NK-92 (cell line): Measurements from ENCODE around the gene IMPG1.
"Not testable (repeated sequence)": the region's sequence is repeated elsewhere in the genome, so short reads cannot be mapped to it uniquely, and the experiment has no call there.

Experiments
- DNase-seq: peaks from one replicate; lab custom pipeline; 2025; ENCODE audit not compliant: unreplicated experiment; lab: John Stamatoyannopoulos, UW

Gene IMPG1

GRCh38 chr6:75963569-75963968, 108.9 kb downstream of the IMPG1 start:
- no peak for DNase-seq

- no peak for DNase-seq
Measured at GRCh38 chr6:75952128-75952527, 120.3 kb downstream of the IMPG1 start.

DNA sequence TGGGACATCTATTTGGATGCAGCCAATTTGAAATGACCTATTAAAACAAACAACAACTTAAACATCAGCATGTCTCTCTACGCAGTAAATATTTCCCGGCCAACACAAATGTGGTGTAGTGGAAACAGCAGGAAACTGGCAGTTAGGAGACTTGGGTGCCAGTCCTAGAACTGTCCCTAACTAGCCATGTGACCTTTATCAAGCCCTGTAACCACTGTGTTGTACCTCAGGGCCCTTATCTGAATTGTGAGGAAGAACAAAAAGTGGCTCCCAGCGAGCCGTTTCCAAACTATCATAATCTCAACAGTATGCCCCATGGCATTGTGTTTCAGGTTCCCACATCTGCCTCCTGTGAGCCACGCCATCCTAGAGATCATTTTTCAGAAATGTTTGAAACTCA, 124.5 kb downstream of the IMPG1 start:
- DNase-seq = no peak

DNA sequence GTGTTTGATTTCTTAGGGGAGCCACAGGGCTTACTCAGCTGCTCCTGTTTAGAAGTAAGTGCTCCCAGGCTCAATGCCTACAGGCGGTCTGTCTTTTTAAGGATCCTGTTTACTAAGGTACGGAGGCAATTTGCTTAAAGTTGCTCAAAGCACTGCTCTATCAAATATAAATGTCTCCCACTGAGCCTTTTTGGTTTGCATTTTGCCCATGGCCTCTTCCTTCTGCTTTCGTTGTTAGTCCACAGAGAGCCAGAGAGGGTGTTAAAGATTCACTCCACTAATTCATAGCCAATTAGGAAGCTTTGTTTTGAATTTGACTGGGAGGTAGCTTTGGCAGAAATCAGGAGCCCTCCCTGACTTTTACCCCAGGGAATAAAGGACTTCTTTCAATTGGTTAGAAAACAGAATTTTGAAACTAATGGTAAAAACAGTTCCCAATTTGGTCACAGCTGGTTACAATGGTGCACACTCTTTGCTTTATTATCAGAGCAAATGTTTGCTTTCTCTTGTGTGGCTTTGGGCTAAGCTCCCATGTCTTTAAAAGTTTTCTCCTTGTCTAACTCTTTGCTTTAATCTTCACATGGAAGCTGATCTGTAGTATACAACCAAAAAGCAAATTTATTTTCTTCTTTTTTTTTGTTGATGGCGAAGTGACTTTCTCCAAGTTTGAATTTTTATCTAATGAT, 126.2 kb downstream of the IMPG1 start:
- no peak for DNase-seq

DNA sequence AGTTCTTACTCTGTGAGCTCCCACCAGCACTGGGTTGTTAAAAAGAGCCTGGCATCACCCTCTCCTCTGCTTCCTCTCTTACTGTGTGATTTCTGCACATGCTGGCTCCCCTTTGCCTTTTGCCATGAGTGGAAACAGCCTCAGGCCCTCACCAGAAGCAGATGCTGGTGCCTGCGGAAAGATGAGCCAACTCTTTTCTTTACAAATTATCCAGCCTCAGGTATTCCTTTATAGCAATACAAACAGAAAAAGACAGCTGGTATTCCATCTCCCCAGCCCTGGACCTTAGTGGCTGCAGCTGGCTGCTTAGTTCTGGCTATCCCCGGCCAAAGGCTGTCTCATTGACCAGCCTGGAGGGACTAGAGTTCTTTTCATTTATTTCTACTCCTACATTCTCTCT, 129.1 kb downstream of the IMPG1 start:
- DNase-seq = no peak

GRCh38 chr6:75941509-75941908, 131.0 kb downstream of the IMPG1 start:
- DNase-seq = no peak

DNA sequence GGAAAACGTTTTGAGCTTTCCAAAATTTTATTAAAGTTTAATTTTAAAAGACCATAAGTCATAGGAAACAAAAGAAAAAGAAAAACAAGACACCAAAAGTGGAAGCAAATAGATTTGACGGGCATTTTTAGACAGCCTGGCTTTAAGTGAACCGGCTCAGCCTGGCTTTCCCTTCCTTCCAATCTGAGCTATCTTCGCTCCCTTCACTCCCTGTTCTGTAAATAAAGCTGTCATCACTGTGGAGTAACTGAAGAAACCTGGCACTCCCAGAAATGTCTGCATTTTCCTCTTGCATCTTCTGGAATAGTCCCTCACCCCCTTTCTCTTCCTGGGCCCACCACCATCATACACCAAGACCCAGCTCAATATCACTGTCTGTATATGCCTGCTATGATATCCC, 131.9 kb downstream of the IMPG1 start:
- DNase-seq = no peak

DNA sequence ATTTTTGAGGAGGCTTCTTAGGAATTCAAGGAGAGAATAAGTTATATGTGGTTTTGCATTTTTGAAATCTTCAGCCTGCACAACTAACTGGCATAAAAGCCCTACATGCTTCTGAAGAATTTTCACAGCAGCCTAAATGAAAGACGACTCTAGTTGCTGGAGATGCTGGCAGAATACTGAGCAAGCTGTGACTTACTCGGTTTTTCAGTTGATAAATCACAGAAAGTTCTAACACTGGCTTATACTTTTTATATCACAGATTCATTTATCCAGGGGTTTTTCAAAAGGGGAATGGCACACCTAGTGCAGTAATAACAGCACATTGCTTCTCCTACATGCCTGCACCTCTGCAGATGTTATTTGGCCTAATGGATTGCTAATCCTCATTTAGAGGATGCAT, 134.6 kb downstream of the IMPG1 start:
- no peak for DNase-seq

GRCh38 chr6:75936682-75937081, 135.8 kb downstream of the IMPG1 start:
- no peak for DNase-seq

GRCh38 chr6:75935473-75935793, 137.0 kb downstream of the IMPG1 start:
- DNase-seq = no peak

GRCh38 chr6:75934643-75935472, 137.6 kb downstream of the IMPG1 start:
- DNase-seq = no peak

GRCh38 chr6:75933387-75933975, 139.0 kb downstream of the IMPG1 start:
- no peak for DNase-seq

GRCh38 chr6:75932067-75932466, 140.4 kb downstream of the IMPG1 start:
- no peak for DNase-seq

DNA sequence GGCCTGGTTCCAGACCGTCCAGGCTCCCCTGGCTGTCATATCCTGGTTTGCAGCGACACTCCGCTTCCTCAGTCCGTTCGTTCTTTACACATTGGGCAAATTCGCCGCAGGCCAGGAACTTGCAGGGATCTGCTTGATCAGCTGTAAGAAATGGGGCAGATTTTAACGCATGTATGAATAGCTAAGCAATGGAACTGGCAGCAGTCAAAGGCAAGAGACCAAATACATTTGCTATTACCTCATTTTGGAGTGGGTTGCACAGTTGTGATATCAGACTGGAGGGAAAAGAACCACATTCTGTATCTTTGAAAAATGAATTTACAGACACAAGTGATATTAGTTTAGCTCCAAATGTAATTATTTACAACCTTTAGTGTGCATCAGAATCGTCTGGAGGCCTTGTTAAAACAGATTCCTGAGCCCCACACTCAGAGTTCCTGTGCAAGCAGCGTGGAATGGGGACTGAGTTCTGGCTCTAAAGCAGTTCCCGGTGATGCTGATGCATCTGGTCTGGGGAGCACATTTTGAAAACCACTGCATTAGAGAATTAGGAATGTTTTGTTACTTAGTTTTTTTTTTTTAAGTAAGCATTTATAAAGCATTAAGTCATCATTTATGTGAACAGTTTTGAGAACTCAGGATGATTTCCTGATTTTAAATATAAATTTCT, 141.3 kb downstream of the IMPG1 start:
- no peak for DNase-seq

DNA sequence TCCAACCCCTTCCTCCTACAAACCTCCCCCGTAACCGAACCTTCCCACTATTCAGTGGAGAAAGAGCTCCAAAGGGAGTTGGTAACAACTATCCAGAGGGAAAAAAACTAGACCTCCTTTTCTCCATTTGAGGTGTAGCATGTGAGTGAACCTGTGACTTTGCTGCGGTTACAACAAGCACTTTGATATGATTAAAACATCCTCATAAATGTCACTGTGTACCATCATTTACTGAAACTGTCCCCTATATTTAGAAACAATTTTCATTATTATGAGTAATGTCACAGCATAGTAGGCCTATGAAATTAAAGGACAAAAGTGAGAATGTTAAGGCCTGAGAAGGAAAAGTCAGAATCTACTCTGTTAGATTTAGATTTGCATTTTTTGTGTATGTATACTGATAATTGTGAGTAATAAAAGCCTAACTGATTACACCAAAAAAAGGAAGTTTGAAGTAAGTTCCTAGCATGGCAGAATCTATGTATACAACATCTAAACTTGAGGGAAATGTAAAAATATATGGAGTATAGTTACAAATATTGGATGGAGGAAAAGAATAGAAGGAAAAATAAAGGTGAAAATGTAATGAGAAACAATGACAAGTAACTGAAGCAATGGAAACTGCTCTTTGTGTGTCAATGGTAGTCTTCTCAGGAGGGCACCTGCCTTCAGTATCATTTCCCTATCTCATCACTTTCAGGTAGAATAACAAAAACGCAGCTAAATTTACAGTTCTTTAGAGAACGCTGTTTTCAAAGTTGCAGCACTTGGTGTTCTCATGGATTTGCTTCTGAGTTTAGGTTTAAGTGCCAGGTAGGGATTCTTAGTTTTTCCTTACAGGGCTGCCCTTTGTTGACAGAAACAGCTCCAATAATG, 145.9 kb downstream of the IMPG1 start:
- DNase-seq = no peak

GRCh38 chr6:75922226-75922625, 150.2 kb downstream of the IMPG1 start:
- DNase-seq = no peak

DNA sequence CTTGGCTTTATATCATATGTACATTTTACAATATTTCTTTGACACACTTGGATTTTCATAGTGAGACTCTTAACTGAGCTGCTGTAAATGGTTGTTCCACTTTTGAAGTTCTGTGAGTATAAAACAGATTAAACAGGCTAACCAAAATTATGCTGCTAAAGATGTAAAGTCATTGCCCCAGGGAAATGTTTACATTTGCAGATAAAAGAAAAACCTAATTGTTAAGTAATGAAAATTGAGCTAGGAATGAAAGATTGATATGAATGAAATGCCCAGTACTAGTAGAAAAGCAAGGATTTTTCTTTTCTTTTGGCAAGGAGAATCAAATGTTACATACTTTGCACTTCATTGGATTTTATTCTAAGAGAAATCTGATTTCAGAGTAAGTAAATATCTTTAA, 159.4 kb downstream of the IMPG1 start:
- no peak for DNase-seq

DNA sequence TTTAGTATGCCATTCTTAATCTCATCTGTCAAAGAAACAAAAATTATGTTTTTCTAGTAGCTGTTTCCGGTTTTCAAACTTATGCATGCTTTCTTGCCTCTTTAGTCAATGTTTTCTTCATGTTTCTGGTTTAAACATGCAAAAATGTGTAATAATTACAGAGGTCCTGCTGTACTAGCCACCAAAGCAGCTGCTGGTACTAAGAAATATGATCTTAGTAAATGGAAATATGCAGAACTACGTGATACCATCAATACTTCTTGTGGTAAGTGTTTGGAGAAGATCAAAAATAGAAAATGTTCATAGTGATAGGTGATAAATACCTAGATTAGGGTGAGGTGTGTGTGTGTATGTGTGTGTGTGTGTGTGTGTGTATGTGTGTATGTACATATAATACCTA, 165.0 kb downstream of the IMPG1 start:
- DNase-seq = no peak

DNA sequence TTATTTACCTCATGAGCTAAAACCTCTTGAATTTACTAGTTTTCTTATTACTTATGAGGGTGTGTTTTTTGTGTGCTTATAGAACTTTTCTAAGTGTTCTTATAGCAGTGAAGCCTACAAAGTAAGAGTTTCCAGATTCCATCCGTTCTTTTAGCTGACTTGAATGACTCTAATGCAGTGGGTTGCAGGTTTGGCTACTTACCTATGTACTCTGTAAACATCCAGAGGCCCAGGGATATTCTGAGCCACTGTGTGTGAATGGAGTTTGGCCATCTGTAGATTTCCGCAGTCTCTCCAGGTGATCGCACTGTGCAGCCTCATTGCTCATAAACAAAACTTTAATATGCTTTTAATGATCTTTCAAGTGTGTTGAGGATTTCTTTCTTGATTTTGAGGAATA, 165.6 kb downstream of the IMPG1 start:
- no peak for DNase-seq

- not testable (repeated sequence) for DNase-seq
Measured at GRCh38 chr6:75905129-75905528, 167.3 kb downstream of the IMPG1 start.

- DNase-seq = not testable (repeated sequence)
Measured at GRCh38 chr6:75900216-75900615, 172.2 kb downstream of the IMPG1 start.
